Activated naive CD8-positive, alpha-beta T cell treated with anti-CD3 and anti-CD28 coated beads, Interleukin-2, amount 50 U/mL, for 24 hours (primary cell): ENCODE data around the gene BGN.
A peak's percentile ranks its signal among the peaks of the same experiment; 100 is the strongest.

Experiments used
- ATAC-seq: fragments of 150-1000 bp; cut with Tn5 transposase; one replicate; pipeline ENCODE4 v1.10.0; 2021
- DNase-seq: peaks from one replicate; pipeline ENCODE4 v3.0.0; 2021
- H3K27ac Mint-ChIP-seq: one replicate; pipeline ENCODE4 v1.8.0; 2021; ENCODE audit warnings: mild to moderate bottlenecking, mixed read lengths
- H3K27me3 Mint-ChIP-seq: one replicate; pipeline ENCODE4 v1.8.0; 2021; ENCODE audit warnings: mixed read lengths
- H3K36me3 Mint-ChIP-seq: one replicate; pipeline ENCODE4 v1.8.0; 2021; ENCODE audit warnings: low read depth, mixed read lengths
- H3K4me1 Mint-ChIP-seq: one replicate; pipeline ENCODE4 v1.8.0; 2021; ENCODE audit warnings: mixed read lengths
- H3K4me3 Mint-ChIP-seq: one replicate; pipeline ENCODE4 v1.8.0; 2021; ENCODE audit warnings: mild to moderate bottlenecking, moderate library complexity, mixed read lengths
- H3K9me3 Mint-ChIP-seq: one replicate; pipeline ENCODE4 v1.8.0; 2021; ENCODE audit warnings: mixed read lengths

Gene BGN

DNA sequence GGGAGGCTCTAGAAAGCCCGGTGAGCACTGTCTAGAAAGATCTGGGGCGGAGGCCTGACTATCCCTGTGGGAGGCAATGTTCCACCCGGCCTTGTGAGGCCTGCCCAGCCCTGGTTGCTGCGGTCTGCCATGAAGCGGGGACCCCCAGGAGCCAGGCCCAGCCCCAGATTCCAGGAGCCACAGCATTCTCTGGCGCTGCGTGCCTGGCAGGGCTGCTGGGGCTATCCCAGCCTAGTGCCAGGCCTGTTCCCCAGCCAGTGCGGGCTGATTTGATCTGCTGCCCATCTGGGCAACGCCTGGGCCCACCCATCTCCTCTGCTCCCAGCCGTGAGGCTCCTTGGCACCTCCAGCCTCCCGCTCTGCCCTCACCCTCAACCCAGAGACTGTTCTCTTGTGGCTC is 42.3 kb downstream of the BGN start:
- Mint-ChIP-seq H3K36me3 (no peaks in the 10 kb centered on the region), H3K4me3 (no peak overlapping the region), H3K9me3 (no peaks in the 10 kb centered on the region), H3K27me3 (peaks cover 2% of the 10 kb centered on the region), H3K27ac (no peak overlapping the region), H3K4me1 (no peaks in the 10 kb centered on the region)
- ATAC-seq (no peak), DNase-seq (no peak)

DNA sequence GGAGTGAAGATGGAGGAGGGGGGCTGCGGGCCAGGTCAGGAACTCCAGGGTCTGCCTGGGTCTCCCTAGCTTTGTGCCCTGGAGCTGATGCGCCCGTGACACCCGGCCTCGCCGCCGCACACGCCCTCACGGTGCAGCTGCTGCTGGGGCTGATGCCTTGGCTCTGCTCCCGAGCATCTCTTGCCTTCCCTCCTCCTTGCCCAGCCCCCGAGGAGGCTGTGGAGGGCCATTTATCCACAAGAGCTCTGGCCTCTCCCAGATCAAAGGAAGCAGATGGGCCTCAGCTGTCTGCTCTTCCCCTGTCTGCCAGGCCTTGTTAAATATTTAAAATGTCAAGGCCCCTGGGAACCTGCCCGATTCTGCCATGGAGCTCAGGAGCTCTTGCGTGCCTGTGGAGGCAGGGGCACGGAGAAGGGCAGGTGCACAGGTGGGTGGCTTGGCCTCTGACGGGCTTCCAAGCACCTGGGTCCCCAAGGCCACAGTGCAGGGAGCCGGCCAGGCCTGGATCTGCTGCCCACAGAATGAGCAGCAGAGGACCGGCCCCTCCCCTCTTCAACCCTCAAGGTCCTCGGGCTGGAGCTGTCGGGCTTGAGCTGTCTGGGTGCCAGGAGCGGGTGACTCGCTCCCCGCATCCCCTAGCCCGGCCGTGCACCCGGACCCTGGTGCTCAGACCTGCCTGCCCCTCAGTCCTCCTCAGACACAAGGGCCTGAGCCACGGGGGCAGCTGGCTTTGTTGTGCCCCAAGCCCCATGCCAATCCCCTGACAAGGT is 42.9 kb downstream of the BGN start:
- Mint-ChIP-seq H3K27me3 (peaks cover 2% of the 10 kb centered on the region), H3K4me3 (no peak overlapping the region), H3K4me1 (no peaks in the 10 kb centered on the region), H3K36me3 (no peaks in the 10 kb centered on the region), H3K27ac (no peak overlapping the region), H3K9me3 (no peaks in the 10 kb centered on the region)
- ATAC-seq = no peak
- no peak for DNase-seq

DNA sequence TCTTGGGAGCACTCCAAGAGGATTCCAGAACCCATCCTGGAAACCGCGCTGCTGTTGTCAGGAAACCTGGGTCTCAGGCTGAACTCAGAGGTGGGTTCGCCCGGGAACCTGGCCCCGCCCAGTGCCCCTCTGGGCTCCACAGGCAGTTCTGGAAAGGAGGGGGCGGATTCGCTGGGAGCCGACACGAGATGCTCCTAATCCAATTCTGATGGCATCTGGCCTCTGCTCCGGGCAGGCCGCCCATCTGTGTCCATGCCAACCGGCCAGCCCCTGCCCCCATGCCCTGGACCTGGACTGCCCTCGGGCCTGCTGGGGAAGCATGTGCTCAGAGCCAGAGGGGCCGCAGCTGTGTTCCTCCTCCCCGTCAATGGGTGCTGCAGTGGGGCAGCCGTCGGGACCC is 43.6 kb downstream of the BGN start:
- no peak overlapping the region for H3K27ac Mint-ChIP-seq
- H3K27me3 Mint-ChIP-seq = peaks cover 2% of the 10 kb centered on the region
- ATAC-seq = no peak
- H3K4me1 Mint-ChIP-seq = no peaks in the 10 kb centered on the region
- DNase-seq = no peak
- H3K4me3 Mint-ChIP-seq = no peak overlapping the region
- no peaks in the 10 kb centered on the region for H3K36me3 Mint-ChIP-seq
- no peaks in the 10 kb centered on the region for H3K9me3 Mint-ChIP-seq

DNA sequence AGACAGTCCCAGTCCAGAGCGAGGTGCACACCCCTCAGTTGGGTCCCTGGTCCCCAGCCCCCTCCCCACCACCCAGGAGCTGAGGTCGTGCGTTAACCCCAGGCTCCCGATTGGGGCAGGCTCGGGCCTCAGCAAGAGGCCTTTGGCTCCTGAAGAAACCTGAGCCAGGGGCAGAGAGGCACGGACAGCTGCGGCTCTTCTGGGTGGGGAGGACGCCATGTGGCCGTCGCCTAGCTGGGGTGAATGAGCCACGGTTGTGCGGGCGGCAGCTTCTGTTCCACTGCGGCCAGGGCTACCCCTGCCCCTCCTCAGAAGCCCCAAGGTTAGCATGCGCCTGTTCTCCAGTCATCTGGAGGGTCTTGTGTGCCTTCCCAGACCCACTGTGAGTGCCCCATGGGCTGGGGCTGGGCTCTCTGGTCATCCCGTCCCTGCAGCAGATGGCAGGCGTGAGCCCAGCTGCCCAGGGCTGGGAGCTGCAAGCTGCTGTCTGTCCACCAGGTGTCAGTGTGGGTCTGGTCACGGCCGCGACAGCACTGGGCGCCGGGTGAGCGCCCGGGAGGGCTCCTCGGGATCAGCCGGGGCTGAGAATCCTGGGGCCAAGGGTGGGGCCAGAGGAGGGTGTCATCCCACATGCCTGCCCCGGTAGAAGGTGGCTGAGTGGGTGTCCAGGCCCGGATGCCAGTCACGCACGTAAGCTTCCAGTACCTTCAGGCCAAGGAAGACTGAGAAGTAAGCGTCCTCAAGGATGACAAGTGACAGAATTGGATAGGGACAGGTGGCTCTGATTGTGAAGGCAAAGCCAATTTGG is 44.6 kb downstream of the BGN start:
- H3K9me3 Mint-ChIP-seq = no peaks in the 10 kb centered on the region
- no peak overlapping the region for H3K27ac Mint-ChIP-seq
- H3K4me1 Mint-ChIP-seq = no peaks in the 10 kb centered on the region
- H3K4me3 Mint-ChIP-seq = no peak overlapping the region
- peak; percentile 72 for ATAC-seq
- H3K36me3 Mint-ChIP-seq = no peaks in the 10 kb centered on the region
- DNase-seq = peak; percentile 59
- peaks cover 2% of the 10 kb centered on the region for H3K27me3 Mint-ChIP-seq

DNA sequence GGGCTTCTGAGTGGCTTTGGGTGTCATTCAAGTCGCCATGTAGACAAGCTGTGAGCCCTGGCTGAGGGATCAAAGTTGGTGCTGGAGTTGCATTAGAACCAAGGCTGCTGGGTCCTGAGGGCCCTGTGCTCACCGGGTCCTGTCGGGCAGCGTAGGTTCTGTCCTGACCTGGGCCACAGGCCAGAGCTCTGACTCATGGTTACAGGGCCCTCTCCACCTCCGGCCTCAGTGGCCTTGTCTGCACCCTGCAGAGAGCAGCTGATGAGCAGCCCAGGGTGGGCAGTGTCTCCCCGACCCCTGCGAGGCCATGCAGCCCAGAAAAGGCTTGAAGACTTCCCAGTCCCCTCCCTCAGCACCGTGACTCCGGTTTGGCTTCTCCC is 45.2 kb downstream of the BGN start:
- ATAC-seq = no peak
- no peak for DNase-seq
- H3K4me3 Mint-ChIP-seq = no peak overlapping the region
- H3K4me1 Mint-ChIP-seq = no peaks in the 10 kb centered on the region
- H3K36me3 Mint-ChIP-seq = no peaks in the 10 kb centered on the region
- H3K27ac Mint-ChIP-seq = no peak overlapping the region
- peaks cover 2% of the 10 kb centered on the region for H3K27me3 Mint-ChIP-seq
- H3K9me3 Mint-ChIP-seq = no peaks in the 10 kb centered on the region

DNA sequence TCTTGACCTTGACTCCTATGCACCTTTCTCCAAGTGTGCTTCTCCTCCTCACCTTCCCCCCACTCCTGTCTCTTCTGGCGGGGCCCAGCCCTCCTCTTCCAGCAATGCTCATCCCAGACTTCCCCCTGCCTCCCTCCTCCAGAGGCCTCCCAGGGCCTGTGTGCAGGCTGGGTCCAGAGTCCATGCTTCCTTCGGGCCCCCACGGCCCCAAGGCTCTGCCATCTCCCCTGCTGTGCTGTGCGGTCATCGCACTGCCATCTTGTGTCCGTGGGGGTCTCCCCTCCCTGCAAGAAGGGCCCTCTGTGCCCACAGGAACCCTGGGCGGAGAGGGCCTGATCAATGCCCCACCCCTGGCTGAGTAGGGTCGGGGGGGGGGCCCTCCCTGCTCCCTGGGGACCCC is 49.9 kb downstream of the BGN start:
- ATAC-seq (no peak), DNase-seq (no peak)
- H3K27ac Mint-ChIP-seq = no peak overlapping the region
- H3K9me3 Mint-ChIP-seq = no peaks in the 10 kb centered on the region
- no peaks in the 10 kb centered on the region for H3K36me3 Mint-ChIP-seq
- H3K4me3 Mint-ChIP-seq = no peak overlapping the region
- peaks cover 2% of the 10 kb centered on the region for H3K27me3 Mint-ChIP-seq
- H3K4me1 Mint-ChIP-seq = no peaks in the 10 kb centered on the region

DNA sequence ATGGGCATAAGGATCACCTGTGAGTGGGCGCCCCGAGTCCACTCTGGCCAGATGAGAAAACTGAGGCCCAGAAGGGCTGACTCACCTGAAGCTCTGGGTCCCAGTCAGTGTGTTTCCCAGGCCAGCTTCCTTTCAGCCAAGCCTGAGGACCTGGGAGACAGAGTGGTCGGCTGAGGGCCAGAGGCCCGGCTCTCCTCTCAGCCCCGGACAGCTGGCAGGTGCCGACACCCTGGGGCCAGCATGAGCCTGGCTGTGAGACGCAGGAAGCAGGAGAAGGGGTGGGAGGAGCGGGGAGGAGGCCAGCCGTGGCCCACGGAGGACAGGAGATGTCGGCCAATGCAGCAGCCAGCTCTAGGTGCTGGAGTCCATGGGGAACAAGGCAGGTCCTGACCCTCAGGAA is 51.6 kb downstream of the BGN start:
- H3K27me3 Mint-ChIP-seq = peaks cover 2% of the 10 kb centered on the region
- DNase-seq (no peak), ATAC-seq (no peak)
- H3K9me3 Mint-ChIP-seq = no peaks in the 10 kb centered on the region
- no peak overlapping the region for H3K4me3 Mint-ChIP-seq
- H3K4me1 Mint-ChIP-seq = peaks cover 2% of the 10 kb centered on the region
- H3K36me3 Mint-ChIP-seq = no peaks in the 10 kb centered on the region
- H3K27ac Mint-ChIP-seq = no peak overlapping the region

DNA sequence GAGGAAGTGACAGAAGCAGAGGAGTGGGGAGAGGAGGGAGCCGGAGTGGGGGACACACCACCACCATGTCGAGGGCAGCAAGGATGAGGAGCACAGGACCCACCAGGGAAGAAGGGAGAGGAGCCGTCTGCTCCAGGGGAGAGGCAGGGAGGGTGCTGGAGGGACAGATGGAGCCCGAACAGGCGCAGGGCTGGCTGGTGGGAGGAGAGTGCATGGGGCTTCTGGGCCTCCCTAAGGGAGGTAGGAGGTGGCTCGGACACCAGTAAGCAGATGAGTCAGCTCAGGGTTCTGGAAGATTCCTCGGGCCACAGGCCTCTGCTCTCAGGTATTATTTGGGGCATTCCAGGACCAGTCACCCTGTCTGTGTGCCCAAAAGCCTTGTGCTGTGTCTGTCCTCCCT is 52.4 kb downstream of the BGN start:
- DNase-seq (no peak), ATAC-seq (no peak)
- Mint-ChIP-seq H3K4me3 (no peak overlapping the region), H3K9me3 (no peaks in the 10 kb centered on the region), H3K4me1 (peaks cover 2% of the 10 kb centered on the region), H3K27ac (no peak overlapping the region), H3K27me3 (peaks cover 2% of the 10 kb centered on the region), H3K36me3 (no peaks in the 10 kb centered on the region)

DNA sequence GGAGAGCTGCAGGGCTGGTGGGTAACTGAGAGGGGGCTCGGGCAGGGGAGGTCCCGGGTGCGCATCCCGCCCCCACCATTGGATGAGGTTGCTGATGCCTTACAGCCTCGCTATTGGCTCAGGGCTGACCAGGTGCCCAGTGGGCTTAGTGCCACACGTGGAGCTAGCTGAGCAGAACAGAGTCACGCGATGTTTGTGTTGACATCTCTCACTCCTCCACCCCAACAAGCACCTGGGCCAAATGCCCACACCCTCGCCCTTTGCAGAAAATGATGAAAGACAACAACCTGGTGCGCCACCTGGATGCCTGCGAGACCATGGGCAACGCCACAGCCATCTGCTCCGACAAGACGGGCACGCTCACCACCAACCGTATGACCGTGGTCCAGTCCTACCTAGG is 54.5 kb downstream of the BGN start:
- ATAC-seq = no peak
- H3K27ac Mint-ChIP-seq = no peak overlapping the region
- H3K4me3 Mint-ChIP-seq = no peak overlapping the region
- peaks cover 2% of the 10 kb centered on the region for H3K27me3 Mint-ChIP-seq
- peaks cover 2% of the 10 kb centered on the region for H3K4me1 Mint-ChIP-seq
- no peaks in the 10 kb centered on the region for H3K9me3 Mint-ChIP-seq
- no peak for DNase-seq
- no peaks in the 10 kb centered on the region for H3K36me3 Mint-ChIP-seq

DNA sequence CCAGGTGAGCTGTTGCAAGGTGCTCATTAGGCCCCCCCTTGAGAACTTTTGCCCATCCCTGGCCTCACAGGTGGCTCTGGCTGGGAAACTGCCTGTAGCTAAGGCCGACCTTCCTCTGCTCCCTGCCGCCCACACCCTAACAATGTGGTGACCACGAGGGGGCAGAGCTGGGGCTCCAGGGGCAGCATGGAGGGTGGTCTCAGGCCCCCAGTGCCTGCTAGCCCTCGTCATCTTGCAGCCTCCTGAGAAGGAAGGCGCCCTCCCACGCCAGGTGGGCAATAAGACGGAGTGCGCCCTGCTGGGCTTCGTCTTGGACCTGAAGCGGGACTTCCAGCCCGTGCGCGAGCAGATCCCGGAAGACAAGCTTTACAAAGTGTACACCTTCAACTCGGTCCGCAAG is 55.0 kb downstream of the BGN start:
- H3K27me3 Mint-ChIP-seq = peaks cover 2% of the 10 kb centered on the region
- peaks cover 2% of the 10 kb centered on the region for H3K4me1 Mint-ChIP-seq
- H3K9me3 Mint-ChIP-seq = no peaks in the 10 kb centered on the region
- ATAC-seq = no peak
- no peaks in the 10 kb centered on the region for H3K36me3 Mint-ChIP-seq
- no peak overlapping the region for H3K27ac Mint-ChIP-seq
- no peak overlapping the region for H3K4me3 Mint-ChIP-seq
- DNase-seq = no peak

DNA sequence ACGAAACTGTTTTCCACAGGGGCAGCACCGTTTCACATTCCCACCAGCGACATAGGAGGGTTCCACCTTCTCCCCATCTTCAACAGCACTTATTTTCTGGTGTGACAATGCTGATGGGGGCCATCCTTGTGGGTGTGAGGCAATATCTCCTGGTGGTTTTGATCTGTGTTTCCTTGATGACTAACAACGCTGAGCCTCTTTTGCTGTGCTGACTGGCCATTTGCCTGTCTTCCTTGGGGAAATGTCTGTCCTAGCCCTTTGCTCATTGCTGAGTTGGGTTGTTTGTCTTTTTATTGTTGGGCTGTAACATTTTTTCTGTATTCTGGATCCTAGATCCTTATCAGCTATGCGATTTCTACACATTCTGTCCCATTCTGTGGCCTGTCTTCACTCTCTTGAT is 56.4 kb downstream of the BGN start:
- Mint-ChIP-seq H3K9me3 (no peaks in the 10 kb centered on the region), H3K4me1 (peaks cover 2% of the 10 kb centered on the region), H3K27ac (no peak overlapping the region), H3K36me3 (no peaks in the 10 kb centered on the region), H3K4me3 (no peak overlapping the region), H3K27me3 (peaks cover 2% of the 10 kb centered on the region)
- no peak for DNase-seq
- no peak for ATAC-seq

DNA sequence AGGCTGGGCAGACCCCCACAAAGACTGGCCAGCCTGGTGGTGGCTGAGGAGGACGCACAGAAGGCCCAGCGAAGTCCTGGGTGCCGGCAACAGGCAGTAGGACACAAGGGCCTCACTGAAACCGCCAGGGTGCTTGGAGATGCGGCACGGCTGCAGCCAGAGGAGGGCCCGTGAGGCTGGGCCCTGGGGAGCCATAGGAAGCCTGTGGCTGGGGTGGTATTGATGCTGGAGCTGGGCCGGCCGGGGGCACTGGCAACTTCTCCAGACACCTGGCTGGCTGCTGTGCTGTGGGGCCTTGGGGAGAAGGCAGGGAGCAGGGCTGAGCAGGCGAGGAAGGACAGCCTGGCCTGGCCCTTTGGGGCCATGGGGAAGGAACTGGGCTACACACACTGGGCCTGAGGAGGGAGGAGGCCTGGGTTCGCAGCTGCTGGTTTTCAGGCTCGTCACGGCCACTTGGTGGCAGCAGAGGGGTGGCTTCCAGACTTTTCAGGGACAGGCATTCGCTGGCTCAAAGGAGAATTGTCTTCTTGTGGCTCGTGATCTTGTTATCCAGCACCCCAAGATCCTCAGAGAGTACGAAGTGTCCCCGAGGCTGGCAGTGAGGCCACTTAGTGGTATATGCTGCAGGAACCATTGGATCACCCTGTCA is 59.9 kb downstream of the BGN start:
- no peaks in the 10 kb centered on the region for H3K9me3 Mint-ChIP-seq
- no peaks in the 10 kb centered on the region for H3K27me3 Mint-ChIP-seq
- ATAC-seq = peak; percentile 33
- H3K27ac Mint-ChIP-seq = no peak overlapping the region
- H3K4me3 Mint-ChIP-seq = no peak overlapping the region
- peaks cover 2% of the 10 kb centered on the region for H3K4me1 Mint-ChIP-seq
- H3K36me3 Mint-ChIP-seq = no peaks in the 10 kb centered on the region
- peak; percentile 57 for DNase-seq

DNA sequence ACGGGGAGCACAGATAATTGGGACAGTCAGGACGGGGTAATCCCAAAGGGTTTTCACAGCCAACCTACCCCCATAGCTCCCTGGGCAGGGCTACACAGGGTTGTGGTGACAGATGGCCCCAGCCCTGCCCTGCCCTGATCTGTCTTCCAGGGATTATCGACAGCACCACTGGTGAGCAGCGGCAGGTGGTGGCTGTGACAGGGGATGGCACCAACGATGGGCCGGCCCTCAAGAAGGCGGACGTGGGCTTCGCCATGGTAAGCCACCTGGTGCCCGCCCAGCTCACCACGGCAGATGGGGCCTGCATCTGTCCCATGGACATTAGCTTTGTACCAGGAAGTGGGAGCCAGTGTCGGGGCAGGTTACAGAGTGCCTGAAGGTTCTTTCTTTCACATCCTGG is 62.0 kb downstream of the BGN start:
- DNase-seq (no peak), ATAC-seq (no peak)
- Mint-ChIP-seq H3K27ac (no peak overlapping the region), H3K4me1 (no peaks in the 10 kb centered on the region), H3K4me3 (no peak overlapping the region), H3K9me3 (no peaks in the 10 kb centered on the region), H3K27me3 (no peaks in the 10 kb centered on the region), H3K36me3 (no peaks in the 10 kb centered on the region)

DNA sequence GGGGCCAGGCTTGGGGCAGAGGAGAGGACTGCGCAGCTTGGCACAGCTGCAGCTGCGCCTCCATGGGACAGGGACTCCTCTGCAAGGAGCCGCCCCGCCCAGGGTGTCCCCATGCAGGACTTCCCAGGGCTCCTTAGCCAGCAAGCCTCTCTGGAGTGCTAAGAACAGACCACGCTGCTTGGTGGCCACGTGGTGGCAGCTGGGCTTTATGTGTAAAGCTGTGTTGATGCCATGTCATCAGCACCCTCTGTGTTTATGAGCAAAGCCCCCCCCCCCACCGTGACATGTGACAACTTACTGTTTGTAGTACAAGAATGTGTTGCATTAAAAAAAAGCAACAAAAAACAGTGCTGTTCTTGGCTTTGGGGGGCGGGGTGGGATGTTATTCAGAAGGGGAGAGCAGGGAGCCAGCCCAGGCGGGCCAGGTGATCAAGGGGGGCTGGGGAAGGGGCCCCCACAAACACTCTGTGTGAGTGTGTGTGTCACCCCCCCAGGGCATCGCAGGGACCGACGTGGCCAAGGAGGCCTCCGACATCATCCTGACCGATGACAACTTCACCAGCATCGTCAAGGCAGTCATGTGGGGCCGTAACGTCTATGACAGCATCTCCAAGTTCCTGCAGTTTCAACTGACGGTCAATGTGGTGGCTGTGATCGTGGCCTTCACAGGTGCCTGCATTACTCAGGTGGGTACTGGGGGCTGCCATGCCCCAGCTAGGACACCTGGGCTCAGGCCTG is 63.0 kb downstream of the BGN start:
- H3K4me1 Mint-ChIP-seq = no peaks in the 10 kb centered on the region
- no peak overlapping the region for H3K4me3 Mint-ChIP-seq
- ATAC-seq = no peak
- no peaks in the 10 kb centered on the region for H3K9me3 Mint-ChIP-seq
- H3K36me3 Mint-ChIP-seq = no peaks in the 10 kb centered on the region
- H3K27me3 Mint-ChIP-seq = no peaks in the 10 kb centered on the region
- no peak overlapping the region for H3K27ac Mint-ChIP-seq
- no peak for DNase-seq
